GM19023 (cell line): ENCODE data around the gene SMIM10L1.

Experiments
- ATAC-seq: cut with Tn5 transposase; IDR thresholded peaks from one replicate; pipeline ENCODE4 v1.9.1; 2021; ENCODE audit warnings: mild to moderate bottlenecking, moderate library complexity; ENCODE audit not compliant: unreplicated experiment

The SMIM10L1 gene

DNA sequence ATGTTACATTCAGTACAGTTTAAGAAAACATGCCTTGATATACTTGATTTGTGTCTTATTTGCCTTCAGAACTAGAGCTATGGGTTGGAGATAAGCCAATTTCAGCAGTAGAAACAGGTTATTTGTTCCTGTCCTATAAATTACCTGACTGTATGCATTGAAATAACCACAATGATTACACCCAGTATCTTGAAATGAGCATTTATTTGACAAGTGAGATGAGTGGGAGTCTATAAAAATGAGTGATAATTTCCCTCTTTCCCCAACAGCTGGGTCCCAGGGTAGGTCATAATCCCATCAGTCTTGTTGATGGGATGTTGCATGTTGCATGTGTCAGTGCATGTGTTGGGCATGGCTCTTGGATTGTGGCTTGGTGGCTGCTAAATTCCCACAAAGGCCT is 12.0 kb downstream of the SMIM10L1 start:
- no peak for ATAC-seq

DNA sequence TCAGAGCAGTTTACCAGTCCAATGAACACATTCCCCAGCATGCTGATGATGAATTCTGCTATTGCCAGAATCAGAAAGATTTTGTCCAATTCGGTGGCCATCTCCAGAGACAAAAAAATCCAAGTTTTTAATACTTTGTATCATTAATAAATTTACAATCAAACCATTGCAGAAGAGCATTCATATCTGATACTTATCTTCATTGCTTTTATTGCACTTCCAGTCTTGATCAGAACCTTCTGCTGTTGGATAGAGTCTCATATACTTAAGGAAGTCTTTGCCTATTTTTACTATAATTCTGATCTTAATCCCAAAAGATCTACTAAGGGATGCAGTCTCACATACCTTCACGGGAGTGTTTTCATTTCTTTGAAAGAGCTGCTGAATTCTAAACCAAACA is 15.8 kb downstream of the SMIM10L1 start, which contains the start of gene TAS2R42:
Gene TAS2R42, minus strand, starts transcription at position 101 of the 400 bp plus-strand sequence. Its CDS starts 0 bp downstream, at position 101.
- ATAC-seq = no peak

DNA sequence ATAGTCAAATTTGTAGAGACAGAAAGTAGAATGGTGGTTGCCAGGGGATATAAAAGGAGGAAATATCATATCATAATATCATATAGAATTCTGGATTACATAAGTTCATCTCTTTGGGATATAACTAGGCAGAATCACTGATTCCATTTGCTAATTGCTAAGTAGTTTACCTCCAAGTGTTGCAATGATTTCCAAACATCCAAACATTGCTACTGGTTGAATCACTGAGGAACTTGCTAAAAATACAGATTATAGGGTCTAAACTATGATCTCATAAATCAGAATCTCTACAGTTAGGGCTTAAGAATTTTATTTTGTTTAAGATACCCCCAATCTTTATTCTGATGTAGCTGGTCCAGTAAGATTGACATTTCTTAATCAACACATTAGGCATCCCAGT is 31.8 kb downstream of the SMIM10L1 start:
- no peak for ATAC-seq

GRCh38 chr12:11204173-11204572 is 33.2 kb downstream of the SMIM10L1 start:
- ATAC-seq = no peak

DNA sequence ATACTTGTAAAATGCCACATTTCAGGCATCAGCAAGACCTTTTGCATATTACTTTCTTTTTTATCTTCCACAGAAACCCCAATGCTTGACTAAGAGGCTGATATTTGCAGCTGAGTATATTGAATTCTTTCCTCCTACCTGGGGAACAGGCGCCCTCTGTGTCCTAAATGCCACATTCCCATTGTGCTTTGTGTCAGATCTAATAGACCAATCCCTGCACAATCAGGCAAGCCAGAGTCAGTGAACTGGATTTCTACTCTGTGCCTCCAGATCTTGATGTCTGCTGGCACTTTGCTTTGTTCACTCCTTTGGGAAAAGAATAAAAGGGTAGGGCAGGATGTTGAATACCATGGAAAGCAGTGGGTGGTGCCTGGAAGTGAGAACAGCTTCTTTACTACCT is 38.1 kb downstream of the SMIM10L1 start:
- ATAC-seq = no peak
